Lower lobe of right lung (tissue), 2 donors: Measurements from ENCODE around the gene HKDC1. TPM values are rescaled to one million over a fixed set of nuclear protein-coding genes. Genes with fewer than 3 reads are reported as not detected.

ENCODE experiments used
- ATAC-seq, 2 donors: fragments of 200-7000 bp; cut with Tn5 transposase; one replicate each; pipeline ENCODE4 v1.9.1; 2020 to 2022; ENCODE audit warnings: mild to moderate bottlenecking in 2 of 2, moderate library complexity in 2 of 2
- DNase-seq: peaks from one replicate; pipeline ENCODE4 v3.0.0-alpha.2; 2020
- H3K27ac ChIP-seq: fragments of 200-600 bp; one replicate; pipeline ENCODE4 v1.8.0; 2022
- H3K27me3 ChIP-seq: fragments of 200-600 bp; one replicate; pipeline ENCODE4 v1.8.0; 2022; ENCODE audit warnings: low read depth
- H3K36me3 ChIP-seq: fragments of 200-600 bp; one replicate; pipeline ENCODE4 v1.8.0; 2022; ENCODE audit warnings: mild to moderate bottlenecking
- H3K4me1 ChIP-seq: fragments of 200-600 bp; one replicate; pipeline ENCODE4 v1.8.0; 2022
- H3K4me3 ChIP-seq: fragments of 200-600 bp; one replicate; pipeline ENCODE4 v1.8.0; 2022; ENCODE audit warnings: mild to moderate bottlenecking
- H3K9me3 ChIP-seq: fragments of 200-600 bp; one replicate; pipeline ENCODE4 v1.8.0; 2022
- CTCF ChIP-seq: fragments of 200-600 bp; IDR thresholded peaks from one replicate; pipeline ENCODE4 v1.8.0; 2022; ENCODE audit warnings: antibody characterized with exemption, mild to moderate bottlenecking
- intact Hi-C: fragments of 100-400 bp; cut with DNase I; formaldehyde crosslinking; loops from one replicate; pipeline ENCODE4 v1.11.0; 2022
- total RNA-seq: library from RNA; stranded (reverse); fragmentation: NEBNext Ultra II Directional; extraction: Animal tissue kit (Norgen Biotek cat#: 25700); gene quantifications from one replicate; pipeline ENCODE4 v1.2.1, GENCODE V29; 2021
- donor health status: DM: no; HTN: yes; CAD: no; lungs with severe emphysema.

The HKDC1 gene
- total RNA-seq, 1 donor from 2014 or later = 5.9 TPM

GRCh38 chr10:69230128-69230527 lies 10.0 kb downstream of the HKDC1 start:
- no peak for ATAC-seq
- Histone ChIP-seq H3K4me3 (no peak overlapping the region), H3K27me3 (no peaks in the 10 kb centered on the region), H3K4me1 (peaks cover 9% of the 10 kb centered on the region), H3K9me3 (no peaks in the 10 kb centered on the region), H3K27ac (no peak overlapping the region), H3K36me3 (no peaks in the 10 kb centered on the region)
- intact Hi-C loops = no loop called here
- TF ChIP-seq CTCF = no peak
- DNase-seq = no peak

GRCh38 chr10:69232252-69232651 lies 12.1 kb downstream of the HKDC1 start:
- intact Hi-C loops = no loop called here
- TF ChIP-seq CTCF = no peak
- Histone ChIP-seq H3K9me3 (no peaks in the 10 kb centered on the region), H3K4me3 (no peak overlapping the region), H3K27ac (no peak overlapping the region), H3K27me3 (no peaks in the 10 kb centered on the region), H3K4me1 (peaks cover 6% of the 10 kb centered on the region), H3K36me3 (no peaks in the 10 kb centered on the region)
- peak in 1 of 2 donors; percentile 38 for ATAC-seq
- DNase-seq = no peak

GRCh38 chr10:69232736-69233480 lies 12.8 kb downstream of the HKDC1 start:
- H3K9me3 ChIP-seq = no peaks in the 10 kb centered on the region
- H3K4me1 ChIP-seq = peaks cover 12% of the 10 kb centered on the region
- no peak for ATAC-seq
- no peak for DNase-seq
- no peaks in the 10 kb centered on the region for H3K36me3 ChIP-seq
- no peaks in the 10 kb centered on the region for H3K27me3 ChIP-seq
- intact Hi-C loops = no loop called here
- H3K27ac ChIP-seq = no peak overlapping the region
- no peak overlapping the region for H3K4me3 ChIP-seq
- no peak for TF ChIP-seq CTCF

- H3K27ac ChIP-seq = no peak overlapping the region
- DNase-seq = no peak
- TF ChIP-seq CTCF = no peak
- H3K9me3 ChIP-seq = no peaks in the 10 kb centered on the region
- peaks cover 13% of the 10 kb centered on the region for H3K4me1 ChIP-seq
- H3K27me3 ChIP-seq = no peaks in the 10 kb centered on the region
- no peak overlapping the region for H3K4me3 ChIP-seq
- no peaks in the 10 kb centered on the region for H3K36me3 ChIP-seq
- intact Hi-C loops = no loop called here
- no peak for ATAC-seq
These were observed 14.3 kb downstream of the HKDC1 start for GRCh38 chr10:69234447-69234846.

- peak; percentile 96 for ATAC-seq
These were observed 17.5 kb downstream of the HKDC1 start for GRCh38 chr10:69237528-69238159.

More at GRCh38 chr10:69237528-69238159, 17.5 kb downstream of the HKDC1 start:
- Histone ChIP-seq H3K9me3 (no peaks in the 10 kb centered on the region), H3K4me3 (no peak overlapping the region), H3K36me3 (no peaks in the 10 kb centered on the region), H3K4me1 (peaks cover 23% of the 10 kb centered on the region), H3K27ac (no peak overlapping the region), H3K27me3 (no peaks in the 10 kb centered on the region)
- peak; percentile 91 for TF ChIP-seq CTCF
- peak; percentile 89 for DNase-seq
- intact Hi-C loops = loop anchor here (5.0 kb wide), 1 partner anchor 155 kb away; no protein-coding TSS in a partner anchor
